HT1080 (cell line): Measurements from ENCODE around the gene GPC6. TPM values are rescaled to one million over a fixed set of nuclear protein-coding genes. Genes with fewer than 3 reads are reported as not detected.
A peak's percentile ranks its signal among the peaks of the same experiment; 100 is the strongest.

Source experiments
- DNase-seq: peaks from one replicate; pipeline ENCODE4 v3.0.0-alpha.2; 2015; ENCODE audit warnings: low read depth
- total RNA-seq: library from RNA; depleted of rRNA; stranded (reverse); fragments of >200 nt; shearing (Covaris generic); gene quantifications from 2 replicates; pipeline ENCODE4 v1.2.3, GENCODE V29; 2014

Gene GPC6
- total RNA-seq, 1 experiment from 2014 or later = 9.0 TPM

DNA sequence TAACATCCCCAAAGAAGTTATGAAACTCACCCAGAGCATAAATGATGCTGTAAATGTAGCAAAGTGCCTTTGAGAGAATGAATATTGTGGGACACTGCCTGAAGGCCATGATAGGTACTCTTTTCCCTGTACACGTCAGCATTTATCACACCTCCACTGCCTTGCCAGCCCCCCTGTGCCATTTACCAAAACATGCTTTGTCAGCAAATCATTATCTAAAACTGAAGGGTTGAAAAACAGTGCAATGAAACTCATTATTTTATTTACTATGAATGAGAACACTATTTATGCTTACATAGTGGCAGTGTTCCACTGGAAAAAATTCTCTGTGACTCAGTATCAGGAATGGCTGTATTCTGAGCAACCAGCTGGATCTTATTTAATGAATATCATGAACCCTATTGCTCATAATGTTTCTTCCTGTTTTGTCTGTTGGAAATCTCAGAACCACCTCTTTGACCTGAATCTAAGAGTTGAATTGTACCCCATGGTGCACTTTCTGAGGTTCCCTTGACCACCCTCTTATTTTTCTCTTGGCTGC is 688.7 kb downstream of the GPC6 start:
- no peak for DNase-seq

GRCh38 chr13:93922063-93922855 is 695.7 kb downstream of the GPC6 start:
- no peak for DNase-seq

DNA sequence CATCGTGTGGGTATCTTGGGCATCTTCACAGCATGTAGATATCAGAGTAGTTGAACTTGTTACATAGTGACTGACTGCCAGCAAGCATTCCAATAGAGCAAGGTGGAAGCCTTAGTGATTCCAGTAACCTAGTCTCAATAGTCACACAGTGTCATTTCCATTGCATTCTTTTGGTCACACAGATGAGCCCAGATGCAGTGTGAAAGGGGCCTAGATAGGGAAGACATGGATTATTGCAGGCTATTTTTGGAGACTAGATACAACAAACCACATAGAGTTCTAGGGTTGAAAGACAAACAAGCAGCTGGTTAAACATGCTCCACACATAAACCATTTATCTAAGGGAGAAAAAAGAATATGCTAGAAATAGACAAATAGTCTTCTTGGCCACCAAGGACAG is 699.4 kb downstream of the GPC6 start:
- no peak for DNase-seq

- no peak for DNase-seq
These were observed 699.8 kb downstream of the GPC6 start for GRCh38 chr13:93926425-93926824.

DNA sequence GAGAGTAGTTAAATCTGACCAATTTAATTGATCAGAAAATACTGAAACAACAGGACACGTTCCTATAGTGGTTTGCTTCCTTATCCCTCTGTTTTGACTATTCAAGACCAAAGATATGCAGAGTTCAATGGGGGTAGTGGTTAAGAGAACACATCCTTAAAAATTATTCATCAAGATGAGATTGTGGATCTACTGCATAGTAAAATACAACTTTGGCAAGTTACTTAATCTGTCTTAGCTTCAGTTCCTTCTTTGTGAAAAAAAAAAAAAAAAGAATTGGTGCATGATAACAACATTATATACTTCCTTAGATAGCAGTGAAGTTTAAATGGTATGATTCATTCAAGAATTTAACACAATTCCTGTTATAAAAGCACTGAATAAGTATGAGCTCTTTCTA is 700.8 kb downstream of the GPC6 start:
- no peak for DNase-seq

DNA sequence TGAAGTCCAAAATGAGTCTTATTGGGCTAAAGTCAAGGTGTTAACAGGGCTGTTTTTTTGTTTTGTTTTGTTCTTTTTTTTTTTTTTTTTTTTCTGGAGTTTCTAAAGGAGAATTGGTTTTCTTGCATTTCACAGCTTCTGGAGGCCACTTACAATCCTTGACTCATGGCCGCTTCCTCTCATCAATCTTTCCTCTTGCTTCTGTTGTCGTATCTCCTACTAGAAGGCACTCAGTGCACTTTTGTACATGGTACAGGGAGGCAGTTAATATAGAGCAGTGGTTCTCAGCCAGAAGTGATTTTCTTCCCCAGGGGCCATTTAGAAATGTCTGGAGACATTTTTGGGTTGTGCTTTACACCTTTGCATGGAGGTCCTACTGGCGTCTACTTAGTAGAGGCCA is 706.3 kb downstream of the GPC6 start:
- no peak for DNase-seq

DNA sequence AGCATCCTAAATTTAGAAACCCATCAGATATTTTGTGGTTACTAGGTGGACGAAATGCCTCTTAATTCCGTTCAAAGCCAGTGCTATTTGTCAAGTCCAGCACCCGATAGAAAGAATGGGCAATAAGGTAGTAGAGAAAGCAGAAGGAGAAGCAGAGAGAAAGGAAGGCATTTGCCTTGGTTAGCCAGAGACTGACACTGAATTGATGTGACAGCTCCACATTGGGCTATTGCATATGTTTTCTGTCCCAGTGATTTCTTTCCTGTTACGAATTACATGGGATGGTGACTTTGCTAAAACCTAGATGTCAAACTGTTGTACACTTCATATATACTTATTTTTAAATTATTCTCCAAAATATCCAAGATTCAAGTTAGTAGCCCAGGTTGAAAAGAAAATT is 710.3 kb downstream of the GPC6 start:
- no peak for DNase-seq

- DNase-seq = no peak
These were observed 714.8 kb downstream of the GPC6 start for GRCh38 chr13:93941444-93941843.

GRCh38 chr13:93942016-93942415 is 715.4 kb downstream of the GPC6 start:
- no peak for DNase-seq

- DNase-seq = no peak
These were observed 719.0 kb downstream of the GPC6 start for GRCh38 chr13:93945621-93946020.

DNA sequence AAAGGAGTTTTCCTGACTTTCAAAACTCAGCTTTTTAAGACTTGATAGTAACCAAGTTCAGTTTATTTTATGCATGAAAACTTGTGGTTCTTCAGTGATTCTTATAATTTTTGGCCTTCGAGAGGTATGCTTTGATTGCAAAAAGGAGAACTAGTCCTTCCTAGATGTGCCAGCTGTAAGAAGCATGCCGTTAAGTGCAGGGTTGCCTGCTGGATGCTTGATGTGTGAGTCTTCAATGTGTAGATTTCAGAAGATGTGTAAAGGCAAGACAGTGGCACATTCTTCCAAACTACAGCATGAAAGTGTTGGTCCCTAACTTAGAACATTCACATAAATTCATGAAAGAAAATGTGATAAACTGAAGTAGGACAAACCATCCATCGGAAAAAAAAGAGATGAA is 720.4 kb downstream of the GPC6 start:
- DNase-seq = no peak

GRCh38 chr13:93947651-93948050 is 721.0 kb downstream of the GPC6 start:
- DNase-seq = no peak

DNA sequence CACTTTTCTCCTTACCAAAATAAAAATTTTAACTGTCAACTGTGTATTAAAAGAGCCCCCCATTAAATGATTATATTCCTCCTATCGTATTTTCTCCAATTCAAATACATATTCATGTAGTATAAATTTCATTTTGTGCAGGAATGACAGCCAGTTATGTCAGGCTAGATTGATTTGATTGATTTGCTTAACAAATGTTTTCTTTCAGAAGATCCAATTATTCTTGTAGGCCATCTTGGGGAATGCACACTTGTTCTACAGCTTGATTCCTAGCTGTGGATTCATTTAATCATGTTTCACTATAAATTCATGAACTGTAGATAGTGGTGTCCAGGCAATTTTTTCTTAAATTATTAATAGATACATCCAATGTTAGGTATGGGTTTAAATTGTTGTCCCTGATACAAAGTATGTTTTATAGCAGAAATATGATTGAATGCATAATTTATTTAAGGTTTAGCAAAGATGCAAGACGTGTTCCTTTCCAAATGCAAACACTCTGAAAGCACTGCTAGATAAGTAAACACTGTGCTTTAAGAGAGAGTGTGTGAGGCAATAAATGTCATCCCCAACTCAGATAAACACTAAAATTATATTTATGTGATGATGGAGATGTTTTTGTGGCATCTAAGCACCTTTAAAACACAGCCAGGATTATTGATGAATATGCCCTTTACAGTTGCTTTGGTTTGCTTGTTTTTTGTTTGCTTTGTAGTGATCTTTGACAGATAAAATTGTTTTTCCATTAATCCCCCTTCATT is 721.7 kb downstream of the GPC6 start:
- DNase-seq = no peak

DNA sequence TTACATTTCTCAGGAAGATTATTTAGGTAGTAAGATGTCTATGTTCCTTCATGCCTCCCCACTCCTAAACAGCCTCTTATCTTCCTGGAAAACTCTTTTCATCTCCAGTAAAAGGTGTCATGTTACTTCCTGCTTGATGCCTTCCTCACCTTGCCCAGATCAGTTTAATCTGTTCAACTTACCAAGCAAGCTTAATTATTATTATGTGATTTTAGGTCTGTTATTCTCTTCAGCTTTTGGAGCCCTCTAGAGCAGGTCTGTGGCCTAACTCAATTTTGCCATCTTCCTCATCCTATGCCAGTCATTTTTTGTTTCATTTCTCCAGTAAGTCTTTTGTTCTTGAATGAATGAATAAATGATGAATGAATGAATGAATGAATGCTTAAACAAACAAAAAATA is 724.5 kb downstream of the GPC6 start:
- no peak for DNase-seq

- no peak for DNase-seq
These were observed 725.3 kb downstream of the GPC6 start for GRCh38 chr13:93951951-93952350.

GRCh38 chr13:93953841-93954240 is 727.2 kb downstream of the GPC6 start:
- DNase-seq = no peak

DNA sequence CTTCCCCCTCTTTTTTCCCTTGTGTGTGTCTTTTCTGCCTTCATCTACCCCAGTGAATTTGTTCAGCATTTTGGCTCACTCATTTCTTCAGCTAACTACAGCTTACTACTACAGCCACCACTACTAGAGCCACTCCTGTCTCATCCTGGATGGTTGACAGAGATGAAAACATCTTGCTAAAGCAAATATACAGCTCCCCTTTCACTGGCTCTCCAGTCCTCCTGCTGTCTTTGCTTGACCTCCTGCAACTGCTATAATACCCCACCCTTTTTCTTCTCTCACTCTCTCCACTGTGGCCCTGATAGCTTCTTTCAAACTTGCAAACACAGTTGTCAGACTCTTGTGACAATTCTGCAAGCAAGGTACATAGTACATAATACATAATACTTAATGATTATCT is 729.3 kb downstream of the GPC6 start:
- DNase-seq = no peak

- no peak for DNase-seq
These were observed 729.8 kb downstream of the GPC6 start for GRCh38 chr13:93956426-93956825.

DNA sequence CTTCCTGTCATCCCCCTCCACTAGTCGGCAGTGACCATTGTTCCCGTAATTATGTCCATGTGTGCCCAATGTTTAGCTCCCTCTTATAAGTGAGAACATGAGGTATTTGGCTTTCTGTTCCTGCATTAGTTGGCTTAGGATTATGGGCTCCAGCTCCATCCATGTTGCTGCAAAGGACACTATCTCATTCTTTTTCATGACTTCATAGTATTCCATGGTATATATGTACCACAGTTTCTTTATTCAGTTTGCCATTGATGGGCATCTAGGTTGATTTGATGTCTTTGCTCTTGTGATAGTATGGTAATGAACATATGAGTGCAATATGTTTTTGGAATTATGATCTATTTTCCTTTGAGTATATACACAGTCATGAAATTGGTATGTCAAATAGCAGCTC is 730.8 kb downstream of the GPC6 start:
- DNase-seq = no peak

GRCh38 chr13:93959796-93960533 is 733.4 kb downstream of the GPC6 start:
- DNase-seq = no peak

DNA sequence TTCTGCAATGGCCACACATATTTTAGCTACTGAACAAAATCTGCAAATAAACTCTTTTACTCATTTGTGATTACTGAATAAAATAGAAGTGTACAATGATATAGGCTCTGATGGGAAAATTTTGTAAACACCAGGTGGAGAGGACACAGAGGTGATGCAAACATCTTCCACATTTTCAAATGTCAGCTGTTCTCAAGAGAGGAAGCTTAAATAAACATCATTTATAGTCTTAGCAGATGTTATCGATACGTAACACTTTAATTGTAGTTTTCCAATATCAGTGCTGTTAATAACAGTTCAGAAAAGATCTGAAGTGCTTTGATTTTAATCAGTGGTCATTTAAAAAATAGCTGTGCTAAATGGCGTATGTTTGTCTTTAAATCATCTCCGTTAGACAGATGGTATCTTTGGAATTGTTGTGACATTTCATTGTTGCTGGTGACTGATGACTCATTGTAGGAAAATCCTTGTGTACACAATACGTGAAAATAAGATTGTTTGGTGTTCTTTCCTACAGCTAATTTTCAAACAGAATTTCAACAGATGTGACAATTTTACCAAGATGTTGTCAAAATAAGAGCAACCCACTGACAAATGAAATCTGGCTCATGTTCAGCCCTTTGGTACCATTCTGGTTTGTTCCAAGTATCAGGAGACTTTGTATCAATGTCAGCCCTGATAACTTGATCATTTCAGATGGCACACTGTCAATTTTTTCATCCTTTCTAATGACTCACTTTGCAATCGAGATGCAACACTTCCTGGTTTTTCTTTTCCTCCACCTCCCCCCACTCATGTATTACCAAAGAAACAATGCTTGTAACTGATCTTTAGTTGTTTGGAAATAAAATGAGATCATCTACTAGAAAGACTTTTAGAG is 736.9 kb downstream of the GPC6 start:
- peak; percentile 62 for DNase-seq
